A673 (cell line): Measurements from ENCODE around the gene VPS4B. TPM values are rescaled to one million over a fixed set of nuclear protein-coding genes. Genes with fewer than 3 reads are reported as not detected.
"Not testable (repeated sequence)": the region's sequence is repeated elsewhere in the genome, so short reads cannot be mapped to it uniquely, and the experiment has no call there.

Source experiments
- BruUV-seq: library from RNA; stranded (reverse); fragments of 400-500 nt; replicated peaks from 2 replicates; lab custom pipeline; 2021; lab: Mats Ljungman, UMichigan
- CTCF ChIA-PET: fragments of 300-600 bp; sonication (Branson Sonifier 250); formaldehyde crosslinking; loops from one replicate; lab custom pipeline; 2022; ENCODE audit warnings: antibody characterized with exemption; lab: Charles Lee
- POLR2A ChIA-PET: fragments of 300-600 bp; sonication (Branson Sonifier 250); formaldehyde crosslinking; loops from one replicate; lab custom pipeline; 2022; ENCODE audit warnings: antibody characterized with exemption; ENCODE audit not compliant: low non-redundant PET; lab: Charles Lee
- DNase-seq: peaks from one replicate; pipeline ENCODE4 v3.0.0-alpha.2; 2015; ENCODE audit warnings: low spot score
- H3K27ac ChIP-seq: fragments of 200-600 bp; sonication (generic); 2 replicates; pipeline ENCODE4 v1.5.1; 2016; ENCODE audit warnings: mixed run types, low read depth, mild to moderate bottlenecking, mixed read lengths, antibody characterized with exemption, low read length; ENCODE audit not compliant: poor library complexity, severe bottlenecking
- H3K27me3 ChIP-seq: fragments of 200-600 bp; sonication (generic); replicated peaks from 2 replicates; pipeline ENCODE4 v1.6.1; 2017; ENCODE audit warnings: mixed run types, low read depth, mild to moderate bottlenecking, mixed read lengths, antibody characterized with exemption, low read length; ENCODE audit not compliant: insufficient read depth, poor library complexity
- H3K36me3 ChIP-seq: fragments of 200-600 bp; sonication (generic); 2 replicates; pipeline ENCODE4 v1.6.1; 2016; ENCODE audit warnings: mixed run types, mild to moderate bottlenecking, mixed read lengths, antibody characterized with exemption, low read length; ENCODE audit not compliant: insufficient read depth, poor library complexity, severe bottlenecking
- H3K4me1 ChIP-seq: fragments of 200-600 bp; sonication (generic); 2 replicates; pipeline ENCODE4 v1.6.1; 2017; ENCODE audit warnings: mixed run types, mild to moderate bottlenecking, mixed read lengths, antibody characterized with exemption, low read length; ENCODE audit not compliant: insufficient read depth, poor library complexity, severe bottlenecking
- H3K4me3 ChIP-seq: fragments of 200-600 bp; sonication (generic); 2 replicates; pipeline ENCODE4 v1.5.1; 2016; ENCODE audit warnings: low read depth, mixed run types, mild to moderate bottlenecking, mixed read lengths, low read length; ENCODE audit not compliant: poor library complexity, severe bottlenecking
- H3K9me3 ChIP-seq: fragments of 200-600 bp; sonication (generic); 2 replicates; pipeline ENCODE4 v1.6.1; 2016; ENCODE audit warnings: mixed run types, low read depth, mild to moderate bottlenecking, mixed read lengths, antibody characterized with exemption, low read length; ENCODE audit not compliant: poor library complexity, severe bottlenecking
- EZH2 ChIP-seq: fragments of 200-600 bp; sonication (generic); IDR thresholded peaks from 2 replicates; pipeline ENCODE4 v1.6.1; 2017; ENCODE audit warnings: borderline replicate concordance, low read depth, mild to moderate bottlenecking, mixed read lengths, antibody characterized with exemption, low read length; ENCODE audit not compliant: poor library complexity, severe bottlenecking
- intact Hi-C: fragments of 100-400 bp; cut with micrococcal nuclease; formaldehyde crosslinking; loops from one replicate; pipeline ENCODE4 v1.10.0; 2022; ENCODE audit not compliant: unreplicated experiment
- total RNA-seq: library from RNA; stranded (reverse); gene quantifications from 2 replicates; pipeline ENCODE4 v1.2.3, GENCODE V29; 2021
- TF ChIP-seq, protein P1 (sequence below): fragments of 300-800, 200-600 bp; sonication (generic); conservative IDR thresholded peaks from 2 replicates; pipeline ENCODE4 v1.5.1; 2017; ENCODE audit warnings: low read depth, mild to moderate bottlenecking, antibody characterized with exemption, low read length, moderate library complexity, mixed read lengths

The VPS4B gene
- total RNA-seq, 1 experiment from 2014 or later, result 94.8 TPM

DNA sequence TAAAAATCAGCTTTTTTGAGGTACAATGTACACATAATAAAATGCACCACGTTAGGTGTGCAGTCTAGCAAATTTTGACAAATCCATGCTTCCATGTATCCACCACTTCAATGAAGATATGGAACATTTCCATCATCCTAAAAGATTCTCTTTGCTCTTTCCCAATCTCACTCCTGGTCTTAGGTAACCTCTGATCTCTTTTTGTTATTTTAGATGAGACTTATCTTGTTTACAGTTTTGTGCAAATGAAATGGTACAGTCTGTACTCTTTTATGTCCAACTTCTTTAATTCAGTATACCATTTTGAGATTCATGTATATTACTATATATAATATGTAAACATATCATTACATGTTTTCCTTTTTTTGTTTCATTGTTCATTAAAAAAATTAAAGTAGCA is 38.1 kb upstream of the VPS4B start:
- POLR2A ChIA-PET, result no interaction called here
- CTCF ChIA-PET, result no interaction called here
- no TSS peak for BruUV-seq
- no peak for DNase-seq
- intact Hi-C loops, result no loop called here
- no peaks in the 10 kb centered on the region for H3K36me3 ChIP-seq
- no peak overlapping the region for H3K4me3 ChIP-seq
- H3K27ac ChIP-seq, result no peak overlapping the region
- TF ChIP-seq EZH2, result no peak
- TF ChIP-seq, protein P1, sequence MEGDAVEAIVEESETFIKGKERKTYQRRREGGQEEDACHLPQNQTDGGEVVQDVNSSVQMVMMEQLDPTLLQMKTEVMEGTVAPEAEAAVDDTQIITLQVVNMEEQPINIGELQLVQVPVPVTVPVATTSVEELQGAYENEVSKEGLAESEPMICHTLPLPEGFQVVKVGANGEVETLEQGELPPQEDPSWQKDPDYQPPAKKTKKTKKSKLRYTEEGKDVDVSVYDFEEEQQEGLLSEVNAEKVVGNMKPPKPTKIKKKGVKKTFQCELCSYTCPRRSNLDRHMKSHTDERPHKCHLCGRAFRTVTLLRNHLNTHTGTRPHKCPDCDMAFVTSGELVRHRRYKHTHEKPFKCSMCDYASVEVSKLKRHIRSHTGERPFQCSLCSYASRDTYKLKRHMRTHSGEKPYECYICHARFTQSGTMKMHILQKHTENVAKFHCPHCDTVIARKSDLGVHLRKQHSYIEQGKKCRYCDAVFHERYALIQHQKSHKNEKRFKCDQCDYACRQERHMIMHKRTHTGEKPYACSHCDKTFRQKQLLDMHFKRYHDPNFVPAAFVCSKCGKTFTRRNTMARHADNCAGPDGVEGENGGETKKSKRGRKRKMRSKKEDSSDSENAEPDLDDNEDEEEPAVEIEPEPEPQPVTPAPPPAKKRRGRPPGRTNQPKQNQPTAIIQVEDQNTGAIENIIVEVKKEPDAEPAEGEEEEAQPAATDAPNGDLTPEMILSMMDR, result no peak
- no peaks in the 10 kb centered on the region for H3K27me3 ChIP-seq
- no peaks in the 10 kb centered on the region for H3K4me1 ChIP-seq
- no peaks in the 10 kb centered on the region for H3K9me3 ChIP-seq

DNA sequence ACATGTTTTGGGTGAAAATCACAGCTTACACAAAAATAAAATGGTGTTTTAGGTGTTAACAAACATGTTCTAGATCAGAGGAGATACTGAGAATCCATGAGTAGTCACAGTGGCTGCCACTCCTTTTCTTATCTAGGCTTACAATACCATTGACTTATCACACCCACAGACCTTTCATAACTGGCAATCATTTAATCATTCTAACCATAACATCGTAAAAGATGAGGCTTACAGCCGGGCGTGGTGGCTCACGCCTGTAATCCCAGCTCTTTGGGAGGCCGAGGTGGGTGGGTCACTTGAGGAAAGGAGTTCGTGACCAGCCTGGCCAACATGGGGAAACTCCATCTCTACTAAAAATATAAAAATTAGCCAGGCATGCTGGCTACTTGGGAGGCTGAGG is 35.7 kb upstream of the VPS4B start:
- no peak overlapping the region for H3K27ac ChIP-seq
- H3K4me1 ChIP-seq, result no peaks in the 10 kb centered on the region
- DNase-seq, result no peak
- TF ChIP-seq EZH2, result no peak
- TF ChIP-seq, protein P1, result no peak
- H3K36me3 ChIP-seq, result no peaks in the 10 kb centered on the region
- no peaks in the 10 kb centered on the region for H3K27me3 ChIP-seq
- intact Hi-C loops, result no loop called here
- H3K9me3 ChIP-seq, result no peaks in the 10 kb centered on the region
- H3K4me3 ChIP-seq, result no peak overlapping the region
- POLR2A ChIA-PET, result no interaction called here
- BruUV-seq, result no TSS peak
- CTCF ChIA-PET, result no interaction called here

DNA sequence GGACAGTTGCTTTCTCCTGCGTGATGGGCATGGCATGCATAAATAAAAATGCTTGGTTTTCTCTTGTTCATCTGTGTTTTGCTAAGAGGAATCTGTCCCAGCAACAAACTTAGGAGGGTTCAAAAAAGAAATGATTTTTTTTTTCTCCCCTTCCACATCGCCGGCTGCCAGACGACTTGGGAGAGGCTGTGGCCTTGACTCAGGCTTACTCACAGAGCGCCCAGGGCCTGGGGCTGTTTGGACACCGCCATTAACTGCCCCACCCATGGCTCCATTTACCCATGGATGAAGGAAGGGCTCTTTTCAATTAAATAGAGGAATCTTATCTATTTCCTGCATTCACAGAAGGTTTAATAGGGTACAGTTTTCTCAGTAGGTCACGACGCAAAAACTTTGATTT is 32.2 kb upstream of the VPS4B start:
- Histone ChIP-seq H3K9me3 (no peaks in the 10 kb centered on the region), H3K27ac (no peak overlapping the region), H3K4me1 (no peaks in the 10 kb centered on the region), H3K36me3 (no peaks in the 10 kb centered on the region), H3K27me3 (no peaks in the 10 kb centered on the region), H3K4me3 (no peak overlapping the region)
- no TSS peak for BruUV-seq
- no peak for DNase-seq
- CTCF ChIA-PET, result no interaction called here
- TF ChIP-seq, protein P1, result no peak
- no peak for TF ChIP-seq EZH2
- POLR2A ChIA-PET, result no interaction called here
- intact Hi-C loops, result no loop called here

DNA sequence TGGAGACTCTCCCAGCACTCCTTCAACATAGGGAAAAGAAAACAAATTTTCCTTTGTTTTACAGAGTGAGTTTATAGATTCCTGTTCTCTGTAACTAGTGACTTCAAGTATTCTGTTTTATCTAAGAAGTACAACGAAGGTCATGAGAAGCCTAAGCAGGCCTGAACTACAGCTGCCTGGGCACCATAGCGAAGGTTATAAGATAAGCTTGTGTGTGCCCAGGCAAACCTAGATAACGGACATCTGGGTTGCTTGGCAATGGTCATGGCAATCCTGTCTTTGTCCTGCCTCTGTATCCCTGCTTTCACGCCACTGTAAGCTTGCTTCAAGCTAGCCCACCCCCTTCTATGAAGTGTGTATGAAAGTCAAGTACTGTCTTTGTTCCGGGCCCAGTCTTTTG is 30.5 kb upstream of the VPS4B start:
- H3K9me3 ChIP-seq, H3K27me3 ChIP-seq, DNase-seq, POLR2A ChIA-PET, H3K27ac ChIP-seq, H3K4me1 ChIP-seq, BruUV-seq, CTCF ChIA-PET, H3K36me3 ChIP-seq, H3K4me3 ChIP-seq, intact Hi-C loops: not testable (repeated sequence)
